ENCODE data around the gene CPA2. TPM values are rescaled to one million over a fixed set of nuclear protein-coding genes. Genes with fewer than 3 reads are reported as not detected.

CPA2 gene
- total and polyA plus RNA-seq, 2 experiments from 2014 or later: not detected

GRCh38 chr7:130332259-130333053, 65.8 kb downstream of the CPA2 start:
- peaks cover 2% of the 10 kb centered on the region; the same call in 2 of the 3 replicates for H3K4me1 Mint-ChIP-seq
- H3K36me3 Mint-ChIP-seq (ENCODE audit: low read depth): no peaks in the 10 kb centered on the region
- Histone ChIP-seq H3K9me2 (ENCODE audit: insufficient read depth) (peaks cover 1% of the 10 kb centered on the region; the same call in 1 of the 2 replicates), H3K4me1 (ENCODE audit: insufficient read depth) (no peaks in the 10 kb centered on the region; the same call in 1 of the 2 replicates), H3K4me3 (no peak overlapping the region), H4K20me1 (replicated peaks; ENCODE audit: insufficient read depth) (no peaks in the 10 kb centered on the region), H3K27me3 (ENCODE audit: insufficient read depth) (no peaks in the 10 kb centered on the region), H3F3A (replicated peaks; ENCODE audit: low read depth) (no peaks in the 10 kb centered on the region), H3K36me3 (ENCODE audit: insufficient read depth) (no peaks in the 10 kb centered on the region), H2AFZ (no peak overlapping the region), H3K4me2 (no peak overlapping the region), H3K79me2 (replicated peaks; ENCODE audit: insufficient read depth) (no peaks in the 10 kb centered on the region), H3K27ac (ENCODE audit: low read depth) (no peak overlapping the region)
- no peak overlapping the region for H3K4me3 Mint-ChIP-seq
- no peak overlapping the region for H3K27ac Mint-ChIP-seq
- no peaks in the 10 kb centered on the region for H3K9me3 Mint-ChIP-seq
- no peaks in the 10 kb centered on the region for H3K27me3 Mint-ChIP-seq (ENCODE audit: insufficient read depth, low read depth, poor library complexity)
- no peak for ATAC-seq
- DNase-seq (ENCODE audit: low spot score): no peak
- TF ChIP-seq CTCF (conservative IDR thresholded peaks at IDR 0.05; ENCODE audit: low read depth in 2 of 2) (no peak), ETS1 (IDR thresholded peaks at IDR 0.05) (no peak), ZNF462 (CRISPR knock-in tag; IDR thresholded peaks at IDR 0.05) (no peak), ZNF331 (CRISPR knock-in tag; IDR thresholded peaks at IDR 0.05; ENCODE audit: low read depth) (no peak), STAT1 (IDR thresholded peaks at IDR 0.05; ENCODE audit: unreplicated experiment) (no peak)
